ENCODE results near the gene TOR4A.

- TF ChIP-seq SIN3A (IDR thresholded peaks at IDR 0.05; ENCODE audit: borderline replicate concordance, insufficient read depth, low read length) (no peak), POLR2AphosphoS5 (IDR thresholded peaks at IDR 0.05; ENCODE audit: low read depth, low read length) (no peak)
These were observed 23.6 kb upstream of the TOR4A start for GRCh38 chr9:137253717-137254623.

All from PFSK-1 (cell line).